Right forelimb (tissue), 1 donor: ENCODE measurements around the gene PANX3.

Experiments used
- DNase-seq: peaks from one replicate; pipeline ENCODE4 v3.0.0-alpha.2; 2018

The PANX3 gene

DNA sequence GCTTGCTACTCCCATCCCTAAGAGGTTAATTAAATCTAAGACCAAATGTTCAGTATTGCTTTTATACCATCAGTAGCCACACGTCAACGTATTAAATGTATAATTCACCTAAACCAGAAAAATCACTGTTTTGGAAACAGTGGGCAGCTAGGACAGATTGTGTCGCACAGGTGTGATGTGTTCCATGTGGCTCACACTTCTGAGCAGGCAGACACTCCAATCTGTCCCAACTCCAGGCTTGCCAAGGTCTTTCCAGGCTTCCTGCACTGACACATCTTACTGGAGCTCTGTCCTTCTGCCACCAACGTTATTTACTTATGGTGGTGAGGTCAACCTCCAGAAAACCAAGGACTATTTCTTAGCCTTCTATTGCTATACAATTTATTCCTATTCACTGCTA, 50.9 kb downstream of the PANX3 start:
- DNase-seq = no peak

DNA sequence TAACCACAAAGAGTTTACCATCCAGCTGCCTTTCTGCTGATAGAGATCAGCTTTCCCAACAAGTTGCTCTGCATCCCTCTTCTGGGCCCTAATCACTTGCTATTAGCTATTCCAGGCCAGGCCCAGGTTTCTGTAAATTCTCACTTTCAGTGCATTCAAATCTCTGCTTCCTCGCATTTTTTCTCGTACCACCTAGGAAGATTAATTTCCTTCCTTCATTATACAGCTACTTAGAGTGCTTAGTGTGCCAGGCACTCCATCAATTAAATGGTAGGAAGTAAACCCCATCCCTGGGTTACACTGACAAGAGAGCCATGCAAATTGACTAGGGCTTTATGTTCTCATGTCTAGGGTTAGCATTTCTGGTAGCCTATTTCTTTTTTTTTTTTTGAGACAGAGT, 52.6 kb downstream of the PANX3 start:
- DNase-seq = no peak

DNA sequence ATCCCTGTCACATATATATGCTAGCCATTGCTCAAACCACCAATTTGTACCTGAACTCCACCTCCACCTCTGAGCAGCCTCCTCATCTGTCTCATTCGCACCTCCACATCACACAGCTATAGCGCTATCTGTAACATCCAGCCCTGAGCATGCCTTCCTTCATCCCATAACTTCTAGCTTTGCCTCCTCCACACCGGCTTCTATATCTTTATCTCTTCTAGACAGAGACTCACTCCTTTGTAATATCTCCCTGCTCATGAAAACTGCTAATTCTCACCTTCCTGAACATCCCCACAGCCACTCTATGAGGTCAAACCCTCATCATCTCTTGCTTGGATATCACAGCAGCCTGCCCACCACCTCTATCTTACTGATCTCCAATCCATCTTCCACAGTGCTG, 56.4 kb downstream of the PANX3 start:
- DNase-seq = no peak

DNA sequence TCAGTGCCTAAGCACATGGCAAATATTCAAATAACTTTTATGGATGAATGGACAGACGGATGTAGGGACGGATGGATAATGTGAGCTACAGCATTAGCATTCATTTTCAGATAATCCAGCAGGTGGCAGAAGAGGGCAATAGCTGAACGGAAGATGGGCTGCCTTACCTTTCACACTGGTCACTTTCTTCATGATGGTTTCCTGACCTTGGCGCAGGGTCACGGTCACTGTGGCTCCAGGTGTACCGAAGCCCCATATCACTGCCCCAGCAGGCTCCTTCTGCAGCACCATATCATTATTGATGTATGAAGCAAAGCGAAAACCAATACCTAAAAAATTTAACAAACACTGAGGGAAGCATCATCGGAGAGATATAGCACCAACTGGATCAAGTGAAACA, 58.0 kb downstream of the PANX3 start:
- peak; percentile 63 for DNase-seq
